ENCODE data around the gene HOXB2.

DNA sequence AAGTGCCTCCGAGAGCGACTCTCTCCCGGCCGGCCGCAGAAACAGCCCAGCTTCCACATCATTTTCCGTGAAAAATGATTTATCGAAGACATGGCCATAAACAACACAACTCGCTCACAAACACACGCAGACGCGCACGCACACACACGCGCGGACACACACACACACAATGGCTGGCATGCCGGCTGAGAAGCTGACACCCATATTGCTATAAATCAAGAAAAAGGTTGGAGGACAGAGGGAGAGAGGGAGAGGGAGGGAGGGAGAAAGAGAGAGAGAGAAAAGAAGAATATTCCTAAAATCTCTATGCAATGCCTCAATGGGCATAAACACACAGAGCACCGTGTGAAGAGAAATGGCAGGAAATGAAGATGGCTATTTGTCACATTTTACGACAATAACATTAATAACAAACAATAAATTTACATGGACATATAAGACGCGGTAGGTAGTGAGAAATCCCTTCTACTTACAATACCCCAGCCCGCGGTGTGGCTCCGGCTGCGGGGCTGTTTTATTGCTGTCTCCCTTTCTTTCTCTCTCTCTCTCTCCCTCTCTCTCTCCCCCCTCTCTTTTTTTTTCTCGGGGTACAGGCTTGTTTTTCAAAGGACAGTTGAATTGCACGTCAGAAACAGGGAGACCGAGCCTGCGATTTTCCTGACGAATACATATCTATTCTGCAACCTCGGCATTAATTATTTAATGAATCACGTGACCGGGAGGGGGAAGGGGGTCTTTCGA lies 23.8 kb upstream of the HOXB2 start:
- TF ChIP-seq, protein P1, sequence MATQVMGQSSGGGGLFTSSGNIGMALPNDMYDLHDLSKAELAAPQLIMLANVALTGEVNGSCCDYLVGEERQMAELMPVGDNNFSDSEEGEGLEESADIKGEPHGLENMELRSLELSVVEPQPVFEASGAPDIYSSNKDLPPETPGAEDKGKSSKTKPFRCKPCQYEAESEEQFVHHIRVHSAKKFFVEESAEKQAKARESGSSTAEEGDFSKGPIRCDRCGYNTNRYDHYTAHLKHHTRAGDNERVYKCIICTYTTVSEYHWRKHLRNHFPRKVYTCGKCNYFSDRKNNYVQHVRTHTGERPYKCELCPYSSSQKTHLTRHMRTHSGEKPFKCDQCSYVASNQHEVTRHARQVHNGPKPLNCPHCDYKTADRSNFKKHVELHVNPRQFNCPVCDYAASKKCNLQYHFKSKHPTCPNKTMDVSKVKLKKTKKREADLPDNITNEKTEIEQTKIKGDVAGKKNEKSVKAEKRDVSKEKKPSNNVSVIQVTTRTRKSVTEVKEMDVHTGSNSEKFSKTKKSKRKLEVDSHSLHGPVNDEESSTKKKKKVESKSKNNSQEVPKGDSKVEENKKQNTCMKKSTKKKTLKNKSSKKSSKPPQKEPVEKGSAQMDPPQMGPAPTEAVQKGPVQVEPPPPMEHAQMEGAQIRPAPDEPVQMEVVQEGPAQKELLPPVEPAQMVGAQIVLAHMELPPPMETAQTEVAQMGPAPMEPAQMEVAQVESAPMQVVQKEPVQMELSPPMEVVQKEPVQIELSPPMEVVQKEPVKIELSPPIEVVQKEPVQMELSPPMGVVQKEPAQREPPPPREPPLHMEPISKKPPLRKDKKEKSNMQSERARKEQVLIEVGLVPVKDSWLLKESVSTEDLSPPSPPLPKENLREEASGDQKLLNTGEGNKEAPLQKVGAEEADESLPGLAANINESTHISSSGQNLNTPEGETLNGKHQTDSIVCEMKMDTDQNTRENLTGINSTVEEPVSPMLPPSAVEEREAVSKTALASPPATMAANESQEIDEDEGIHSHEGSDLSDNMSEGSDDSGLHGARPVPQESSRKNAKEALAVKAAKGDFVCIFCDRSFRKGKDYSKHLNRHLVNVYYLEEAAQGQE (IDR thresholded peaks at IDR 0.05; ENCODE audit: borderline replicate concordance): no peak
- TF ChIP-seq CTCF (IDR thresholded peaks at IDR 0.05; ENCODE audit: poor library complexity, severe bottlenecking) (no peak), EP300 (conservative IDR thresholded peaks at IDR 0.05; ENCODE audit: poor library complexity, severe bottlenecking) (no peak), EZH2 (IDR thresholded peaks at IDR 0.05; ENCODE audit: borderline replicate concordance, insufficient read depth, low read length, poor library complexity, severe bottlenecking) (no peak), POLR2AphosphoS5 (IDR thresholded peaks at IDR 0.05) (no peak)
